ENCODE measurements around the gene HS2ST1. TPM values are rescaled to one million over a fixed set of nuclear protein-coding genes. Genes with fewer than 3 reads are reported as not detected.

HS2ST1 gene
- total RNA-seq, 4 donors from 2014 or later = 11.7 to 25.3 (median 16.9) TPM

GRCh38 chr1:87137342-87137739, 222.9 kb downstream of the HS2ST1 start:
- ATAC-seq (ENCODE audit: low FRiP score) (no peak), DNase-seq (ENCODE audit: low spot score) (no peak)
- no peak for TF ChIP-seq CTCF (IDR thresholded peaks at IDR 0.05)

- no peak for TF ChIP-seq CTCF (IDR thresholded peaks at IDR 0.05)
- no peak for DNase-seq (ENCODE audit: low spot score)
- no peak for ATAC-seq (ENCODE audit: low FRiP score)
These were observed 226.6 kb downstream of the HS2ST1 start for GRCh38 chr1:87140831-87141540.

- no peak for ATAC-seq (ENCODE audit: low FRiP score)
- no peak for DNase-seq (ENCODE audit: low spot score)
- TF ChIP-seq CTCF (IDR thresholded peaks at IDR 0.05) = no peak
These were observed 227.1 kb downstream of the HS2ST1 start for GRCh38 chr1:87141556-87141955.

GRCh38 chr1:87143413-87144135, 229.1 kb downstream of the HS2ST1 start:
- no peak for TF ChIP-seq CTCF (IDR thresholded peaks at IDR 0.05)
- DNase-seq (ENCODE audit: low spot score) = no peak
- ATAC-seq (ENCODE audit: low FRiP score) = no peak

GRCh38 chr1:87144316-87144895, 230.0 kb downstream of the HS2ST1 start:
- ATAC-seq (ENCODE audit: low FRiP score) = no peak
- TF ChIP-seq CTCF (IDR thresholded peaks at IDR 0.05) = no peak

GRCh38 chr1:87144981-87145380, 230.5 kb downstream of the HS2ST1 start:
- ATAC-seq (ENCODE audit: low FRiP score) (no peak), DNase-seq (ENCODE audit: low spot score) (no peak)
- TF ChIP-seq CTCF (IDR thresholded peaks at IDR 0.05) = no peak

More at GRCh38 chr1:87144316-87144895, 230.0 kb downstream of the HS2ST1 start:
- DNase-seq (ENCODE audit: low spot score) = no peak
